GM19238 (cell line): ENCODE measurements around the gene FAM222B.
A peak's percentile ranks its signal among the peaks of the same experiment; 100 is the strongest.
"Not testable (repeated sequence)": the region's sequence is repeated elsewhere in the genome, so short reads cannot be mapped to it uniquely, and the experiment has no call there.

Source experiments
- DNase-seq: peaks from one replicate; pipeline ENCODE4 v3.0.0; 2011; ENCODE audit warnings: low spot score; ENCODE audit not compliant: insufficient read length

The FAM222B gene

GRCh38 chr17:28871056-28871579, 28.5 kb upstream of the FAM222B start:
- peak; percentile 80 for DNase-seq

- no peak for DNase-seq
Observed at GRCh38 chr17:28867276-28867675, 24.7 kb upstream of the FAM222B start.

GRCh38 chr17:28865946-28866752, 23.6 kb upstream of the FAM222B start:
- no peak for DNase-seq

GRCh38 chr17:28864991-28865849, 22.6 kb upstream of the FAM222B start:
- DNase-seq, result no peak

- no peak for DNase-seq
Observed at GRCh38 chr17:28863953-28864352, 21.4 kb upstream of the FAM222B start.

- DNase-seq, result no peak
Observed at GRCh38 chr17:28862561-28862960, 20.0 kb upstream of the FAM222B start.

GRCh38 chr17:28861393-28862203, 19.0 kb upstream of the FAM222B start:
- DNase-seq, result no peak

GRCh38 chr17:28860363-28860808, 17.8 kb upstream of the FAM222B start:
- DNase-seq, result no peak

- no peak for DNase-seq
Observed at GRCh38 chr17:28858801-28859355, 16.3 kb upstream of the FAM222B start.

GRCh38 chr17:28857905-28858800, 15.6 kb upstream of the FAM222B start:
- DNase-seq, result no peak

GRCh38 chr17:28856028-28856574, 13.5 kb upstream of the FAM222B start:
- no peak for DNase-seq

- DNase-seq, result no peak
Observed at GRCh38 chr17:28855336-28855679, 12.7 kb upstream of the FAM222B start.

GRCh38 chr17:28854457-28855335, 12.1 kb upstream of the FAM222B start, which contains the start of gene ERAL1:
Gene ERAL1 (plus strand): TSS chr17:28855016. CDS start chr17:28855035, 19 bp downstream.
- peak; percentile 90 for DNase-seq

- DNase-seq, result no peak
Observed at GRCh38 chr17:28853295-28853694, 10.7 kb upstream of the FAM222B start.

GRCh38 chr17:28849281-28849680, 6.7 kb upstream of the FAM222B start:
- no peak for DNase-seq

GRCh38 chr17:28848667-28849066, 6.1 kb upstream of the FAM222B start:
- DNase-seq, result peak; percentile 48

- not testable (repeated sequence) for DNase-seq
Observed at GRCh38 chr17:28846699-28847098, 4.1 kb upstream of the FAM222B start.

- no peak for DNase-seq
Observed at GRCh38 chr17:28846231-28846630, 3.6 kb upstream of the FAM222B start.

GRCh38 chr17:28843816-28844148, 1.2 kb upstream of the FAM222B start:
- no peak for DNase-seq
